HEK293 (cell line): ENCODE data around the gene CLCN7.

Source experiments
- CTCF ChIA-PET: fragments of 350-600 bp; formaldehyde crosslinking; extraction: SDS; loops from one replicate; lab custom pipeline; 2021; ENCODE audit warnings: antibody characterized with exemption; lab: Yijun Ruan, JAX
- POLR2A ChIA-PET: fragments of 300-600 bp; formaldehyde crosslinking; extraction: SDS; loops from one replicate; lab custom pipeline; 2020; ENCODE audit warnings: antibody characterized with exemption, inconsistent platforms; lab: Yijun Ruan, JAX
- H3K27ac ChIP-seq: fragments of 200-500 bp; sonication (Bioruptor generic); 2 replicates; pipeline ENCODE4 v1.5.1; 2014; ENCODE audit warnings: low read depth, low read length, control low read depth, inconsistent platforms; ENCODE audit errors: extremely low read depth
- H3K36me3 ChIP-seq, 2 experiments: fragments of 200-500 bp in 1 of 2; sonication (Bioruptor generic) in 1 of 2; 1 replicate in 1 of 2; 2 replicates in 1 of 2; pipeline ENCODE4 v1.5.1; 2014 to 2017; ENCODE audit warnings: inconsistent platforms in 2 of 2, low read length in 2 of 2; ENCODE audit not compliant: control insufficient read depth in 2 of 2, insufficient read depth in 1 of 2
- H3K4me1 ChIP-seq: fragments of 200-500 bp; sonication (Bioruptor generic); 2 replicates; pipeline ENCODE4 v1.5.1; 2014; ENCODE audit warnings: mild to moderate bottlenecking, low read length, inconsistent platforms; ENCODE audit not compliant: control insufficient read depth, insufficient read depth
- H3K4me3 ChIP-seq: 2 replicates; pipeline ENCODE4 v1.5.1; 2011; ENCODE audit warnings: low read depth, mild to moderate bottlenecking, control low read depth, low read length, moderate library complexity
- H3K9me3 ChIP-seq: fragments of 200-500 bp; sonication (Bioruptor generic); 2 replicates; pipeline ENCODE4 v1.5.1; 2014; ENCODE audit warnings: low read depth, low read length, inconsistent platforms; ENCODE audit not compliant: control insufficient read depth, insufficient read depth
- ATF2 ChIP-seq: fragments of 450-650 bp; formaldehyde crosslinking; IDR thresholded peaks from 2 replicates; pipeline ENCODE4 v1.5.1; 2016; ENCODE audit warnings: missing biosample characterization, missing genetic modification characterization, low read depth
- FEZF1 ChIP-seq: fragments of 450-650 bp; formaldehyde crosslinking; IDR thresholded peaks from 2 replicates; pipeline ENCODE4 v1.5.1; 2016; ENCODE audit warnings: missing biosample characterization, missing genetic modification characterization
- GLIS1 ChIP-seq: fragments of 450-650 bp; formaldehyde crosslinking; IDR thresholded peaks from 2 replicates; pipeline ENCODE4 v1.5.1; 2016; ENCODE audit warnings: missing biosample characterization, missing genetic modification characterization
- KLF1 ChIP-seq: fragments of 450-650 bp; formaldehyde crosslinking; IDR thresholded peaks from 2 replicates; pipeline ENCODE4 v1.5.1; 2016; ENCODE audit warnings: missing biosample characterization, missing genetic modification characterization
- KLF16 ChIP-seq: fragments of 450-650 bp; formaldehyde crosslinking; IDR thresholded peaks from 2 replicates; pipeline ENCODE4 v1.5.1; 2017; ENCODE audit warnings: missing biosample characterization, missing genetic modification characterization
- KLF7 ChIP-seq: fragments of 450-650 bp; formaldehyde crosslinking; IDR thresholded peaks from 2 replicates; pipeline ENCODE4 v1.5.1; 2016; ENCODE audit warnings: missing biosample characterization, missing genetic modification characterization, borderline replicate concordance
- WT1 ChIP-seq: fragments of 450-650 bp; formaldehyde crosslinking; IDR thresholded peaks from 2 replicates; pipeline ENCODE4 v1.5.1; 2016; ENCODE audit warnings: missing biosample characterization, missing genetic modification characterization
- ZBTB17 ChIP-seq: fragments of 450-650 bp; formaldehyde crosslinking; IDR thresholded peaks from 2 replicates; pipeline ENCODE4 v1.5.1; 2016; ENCODE audit warnings: missing biosample characterization, missing genetic modification characterization
- ZBTB20 ChIP-seq: fragments of 450-650 bp; formaldehyde crosslinking; IDR thresholded peaks from 2 replicates; pipeline ENCODE4 v1.5.1; 2016; ENCODE audit warnings: missing biosample characterization, missing genetic modification characterization
- ZBTB48 ChIP-seq: fragments of 450-650 bp; formaldehyde crosslinking; IDR thresholded peaks from 2 replicates; pipeline ENCODE4 v1.5.1; 2016; ENCODE audit warnings: missing biosample characterization, missing genetic modification characterization
- ZBTB8A ChIP-seq: fragments of 450-650 bp; formaldehyde crosslinking; IDR thresholded peaks from 2 replicates; pipeline ENCODE4 v1.5.1; 2016; ENCODE audit warnings: missing biosample characterization, missing genetic modification characterization
- ZFP41 ChIP-seq: fragments of 450-650 bp; formaldehyde crosslinking; IDR thresholded peaks from 2 replicates; pipeline ENCODE4 v1.5.1; 2016; ENCODE audit warnings: missing biosample characterization, missing genetic modification characterization, borderline replicate concordance
- ZNF175 ChIP-seq: fragments of 450-650 bp; formaldehyde crosslinking; IDR thresholded peaks from 2 replicates; pipeline ENCODE4 v1.5.1; 2016; ENCODE audit warnings: missing biosample characterization, missing genetic modification characterization
- ZNF19 ChIP-seq: fragments of 450-650 bp; formaldehyde crosslinking; IDR thresholded peaks from 2 replicates; pipeline ENCODE4; 2016; ENCODE audit warnings: missing biosample characterization, missing genetic modification characterization, low read depth
- ZNF214 ChIP-seq: fragments of 450-650 bp; formaldehyde crosslinking; IDR thresholded peaks from 2 replicates; pipeline ENCODE4 v1.5.1; 2017; ENCODE audit warnings: missing biosample characterization, mild to moderate bottlenecking, missing genetic modification characterization, borderline replicate concordance
- ZNF23 ChIP-seq: fragments of 450-650 bp; formaldehyde crosslinking; IDR thresholded peaks from 2 replicates; pipeline ENCODE4 v1.5.1; 2016; ENCODE audit warnings: missing biosample characterization, missing genetic modification characterization, borderline replicate concordance
- ZNF280D ChIP-seq: fragments of 450-650 bp; formaldehyde crosslinking; IDR thresholded peaks from 2 replicates; pipeline ENCODE4 v1.5.1; 2016; ENCODE audit warnings: missing biosample characterization, missing genetic modification characterization
- ZNF341 ChIP-seq: fragments of 450-650 bp; formaldehyde crosslinking; IDR thresholded peaks from 2 replicates; pipeline ENCODE4; 2016; ENCODE audit warnings: low read depth, missing biosample characterization, missing genetic modification characterization
- ZNF394 ChIP-seq: fragments of 450-650 bp; formaldehyde crosslinking; IDR thresholded peaks from 2 replicates; pipeline ENCODE4 v1.5.1; 2016; ENCODE audit warnings: missing biosample characterization, missing genetic modification characterization, mild to moderate bottlenecking, moderate library complexity, borderline replicate concordance
- ZNF621 ChIP-seq: fragments of 450-650 bp; formaldehyde crosslinking; IDR thresholded peaks from 2 replicates; pipeline ENCODE4 v1.5.1; 2017; ENCODE audit warnings: missing biosample characterization, missing genetic modification characterization
- ZNF677 ChIP-seq: fragments of 450-650 bp; IDR thresholded peaks from 2 replicates; pipeline ENCODE4 v1.5.0; 2018; ENCODE audit warnings: missing biosample characterization, mild to moderate bottlenecking, missing genetic modification characterization, moderate library complexity
- ZNF777 ChIP-seq: fragments of 450-650 bp; formaldehyde crosslinking; IDR thresholded peaks from 2 replicates; pipeline ENCODE4 v1.5.1; 2017; ENCODE audit warnings: missing biosample characterization, missing genetic modification characterization, borderline replicate concordance
- ZNF837 ChIP-seq: fragments of 450-650 bp; formaldehyde crosslinking; IDR thresholded peaks from 2 replicates; pipeline ENCODE4 v1.5.1; 2016; ENCODE audit warnings: missing biosample characterization, missing genetic modification characterization
- ZSCAN16 ChIP-seq: fragments of 450-650 bp; formaldehyde crosslinking; IDR thresholded peaks from 2 replicates; pipeline ENCODE4 v1.5.1; 2016; ENCODE audit warnings: missing biosample characterization, missing genetic modification characterization
- ZSCAN4 ChIP-seq: fragments of 450-650 bp; formaldehyde crosslinking; IDR thresholded peaks from 2 replicates; pipeline ENCODE4 v1.5.1; 2017; ENCODE audit warnings: missing biosample characterization, missing genetic modification characterization
- TF ChIP-seq, protein P1 (sequence below): fragments of 450-650 bp; formaldehyde crosslinking; IDR thresholded peaks from 2 replicates; pipeline ENCODE4 v1.5.1; 2016; ENCODE audit warnings: missing biosample characterization, missing genetic modification characterization

The CLCN7 gene

DNA sequence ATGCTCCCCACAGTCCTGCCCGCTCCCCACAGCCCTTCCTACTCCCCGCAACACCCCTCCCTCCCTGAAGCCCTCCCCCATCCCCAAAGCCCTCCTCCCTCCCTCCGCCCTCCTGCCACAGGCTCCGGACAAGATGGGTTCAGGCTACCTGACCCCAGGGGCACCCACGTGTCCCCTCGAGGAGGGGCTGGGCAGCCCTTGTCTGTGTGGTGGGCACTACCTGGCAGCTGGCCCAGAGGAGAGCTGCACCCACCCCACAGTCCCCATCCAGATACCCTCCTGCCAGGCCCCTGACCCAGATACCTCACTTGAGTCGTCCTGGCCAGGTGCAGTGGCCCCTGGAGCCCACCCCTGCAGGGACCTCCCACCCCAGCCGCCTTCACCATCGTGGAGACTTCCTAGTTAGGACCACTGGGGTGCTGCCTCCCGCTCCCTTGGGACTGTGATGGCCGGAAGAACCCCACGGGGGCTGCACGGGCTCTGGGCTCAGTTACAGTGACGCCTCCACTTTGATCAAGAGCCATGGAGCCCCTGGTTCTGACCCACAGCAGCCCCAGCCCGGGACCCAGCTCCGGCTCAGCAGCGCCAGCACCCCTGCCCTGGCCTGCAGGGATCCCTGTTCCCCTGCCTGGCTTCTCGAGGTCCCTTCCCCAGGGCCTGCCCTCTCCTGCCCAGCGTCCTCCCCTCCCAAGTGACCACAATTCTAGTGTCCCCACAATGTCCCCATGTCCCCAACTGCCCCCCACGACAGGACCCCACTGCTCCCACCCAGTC is 43.1 kb downstream of the CLCN7 start:
- Histone ChIP-seq H3K9me3 (no peaks in the 10 kb centered on the region), H3K27ac (no peak overlapping the region), H3K4me3 (no peak overlapping the region), H3K4me1 (no peaks in the 10 kb centered on the region; the same call in 1 of the 2 replicates)
- POLR2A ChIA-PET = interaction anchor here (1.4 kb wide), 1 partner anchor 11 kb away, joined by 4 read pairs; the partner anchor contains the start of gene UQCC4
- CTCF ChIA-PET = interaction anchor here (0.7 kb wide), 1 partner anchor 157 kb away, joined by 3 read pairs; no protein-coding TSS in a partner anchor
- TF ChIP-seq ZNF214 (tag by site-specific recombination) (no peak), ZNF777 (tag by site-specific recombination) (no peak), ZNF394 (tag by site-specific recombination) (no peak), ZNF677 (tag by site-specific recombination) (no peak), KLF1 (tag by site-specific recombination) (no peak), ZBTB48 (tag by site-specific recombination) (no peak), WT1 (tag by site-specific recombination) (no peak), ZSCAN16 (tag by site-specific recombination) (no peak), ZNF621 (tag by site-specific recombination) (no peak), ZBTB17 (tag by site-specific recombination) (no peak), FEZF1 (tag by site-specific recombination) (no peak), ZNF837 (no peak), ZFP41 (tag by site-specific recombination) (no peak)
- TF ChIP-seq, all 188 proteins: peak for 0
- H3K36me3 ChIP-seq = no peaks in the 10 kb centered on the region

DNA sequence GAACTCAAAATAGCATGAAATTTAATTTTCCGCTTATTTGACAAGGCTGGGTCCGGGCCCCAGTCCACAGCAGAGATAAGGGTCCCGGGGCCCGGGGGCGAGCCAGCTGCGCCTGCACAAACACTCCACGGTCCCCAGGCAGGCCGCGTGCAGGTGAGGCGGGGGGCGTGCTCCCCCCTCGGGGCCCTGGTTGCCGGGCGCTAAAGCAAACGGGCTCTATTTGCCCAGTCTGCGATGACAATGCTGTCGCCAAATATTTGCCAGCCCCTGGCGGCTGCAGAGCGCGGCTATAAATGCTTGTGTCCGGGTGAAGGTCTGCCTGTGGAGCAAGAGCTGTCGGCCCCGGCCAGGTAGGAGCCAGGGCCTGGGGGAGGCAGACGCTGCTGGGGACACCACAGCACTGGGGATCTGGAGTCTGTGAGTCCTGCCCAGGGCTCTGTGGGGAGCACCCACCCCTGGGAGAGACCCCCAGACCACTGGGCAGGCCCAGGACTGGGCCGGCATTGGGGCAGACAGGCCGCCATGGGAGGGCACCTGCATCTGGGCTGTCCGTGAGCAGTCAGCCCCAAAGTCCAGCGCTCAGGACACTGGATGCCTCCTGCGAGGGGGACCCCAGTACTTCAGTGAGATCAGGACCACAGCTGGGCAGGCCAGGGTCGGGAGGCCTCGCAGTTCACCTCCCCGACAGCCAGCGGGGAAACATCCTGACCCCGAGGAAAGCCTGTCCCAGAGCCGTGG is 43.9 kb downstream of the CLCN7 start, which contains the start of gene PERCC1:
Gene PERCC1 (plus strand): TSS at position 320 of the 738 bp plus-strand sequence. CDS start 1,516 bp downstream, outside the sequence.
- CTCF ChIA-PET = interaction anchor here (0.7 kb wide), 1 partner anchor 157 kb away, joined by 3 read pairs; no protein-coding TSS in a partner anchor
- H3K36me3 ChIP-seq = no peaks in the 10 kb centered on the region
- no peaks in the 10 kb centered on the region for H3K9me3 ChIP-seq
- H3K4me1 ChIP-seq = no peaks in the 10 kb centered on the region; the same call in 1 of the 2 replicates
- no peak within 1 kb of the TSS for H3K27ac ChIP-seq
- POLR2A ChIA-PET = interaction anchor here (1.4 kb wide), 1 partner anchor 10 kb away, joined by 4 read pairs; the partner anchor contains the start of gene UQCC4
- H3K4me3 ChIP-seq = no peak within 1 kb of the TSS
- TF ChIP-seq ZNF280D = no peak
- TF ChIP-seq ZNF175 = no peak
- no peak for TF ChIP-seq ZSCAN4 (tag by site-specific recombination)
- TF ChIP-seq KLF7 (tag by site-specific recombination) = no peak
- TF ChIP-seq, protein P1, sequence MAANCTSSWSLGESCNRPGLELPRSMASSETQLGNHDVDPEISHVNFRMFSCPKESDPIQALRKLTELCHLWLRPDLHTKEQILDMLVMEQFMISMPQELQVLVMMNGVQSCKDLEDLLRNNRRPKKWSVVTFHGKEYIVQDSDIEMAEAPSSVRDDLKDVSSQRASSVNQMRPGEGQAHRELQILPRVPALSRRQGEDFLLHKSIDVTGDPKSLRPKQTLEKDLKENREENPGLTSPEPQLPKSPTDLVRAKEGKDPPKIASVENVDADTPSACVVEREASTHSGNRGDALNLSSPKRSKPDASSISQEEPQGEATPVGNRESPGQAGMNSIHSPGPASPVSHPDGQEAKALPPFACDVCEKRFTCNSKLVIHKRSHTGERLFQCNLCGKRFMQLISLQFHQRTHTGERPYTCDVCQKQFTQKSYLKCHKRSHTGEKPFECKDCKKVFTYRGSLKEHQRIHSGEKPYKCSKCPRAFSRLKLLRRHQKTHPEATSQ (tag by site-specific recombination) = no peak
- no peak for TF ChIP-seq KLF16 (tag by site-specific recombination)
- TF ChIP-seq ATF2 (tag by site-specific recombination) = no peak
- no peak for TF ChIP-seq ZNF19 (tag by site-specific recombination)
- no peak for TF ChIP-seq ZNF341 (tag by site-specific recombination)
- no peak for TF ChIP-seq ZNF23
- TF ChIP-seq GLIS1 (tag by site-specific recombination) = no peak
- peak; percentile 67 for TF ChIP-seq ZBTB8A (tag by site-specific recombination)
- peak; percentile 98 for TF ChIP-seq ZBTB20
